GM06990 (cell line): ENCODE measurements around the gene NFKBIL1.

Source experiments
- DNase-seq: peaks from one replicate; pipeline ENCODE4 v3.0.0-alpha.2; 2011; ENCODE audit not compliant: insufficient read length; ENCODE audit errors: extremely low read depth
- H3K27me3 ChIP-seq: replicated peaks from 2 replicates; pipeline ENCODE4 v1.6.0; 2011; ENCODE audit warnings: low read length; ENCODE audit not compliant: control insufficient read depth, insufficient read depth
- H3K36me3 ChIP-seq: 2 replicates; pipeline ENCODE4 v1.5.1; 2011; ENCODE audit warnings: low read length; ENCODE audit not compliant: control insufficient read depth, insufficient read depth
- H3K4me3 ChIP-seq: replicated peaks from 2 replicates; pipeline ENCODE4 v1.5.1; 2011; ENCODE audit warnings: low read depth, mild to moderate bottlenecking, control low read depth, low read length
- TF ChIP-seq, protein P1 (sequence below): IDR thresholded peaks from 2 replicates; pipeline ENCODE4 v1.5.1; 2011; ENCODE audit warnings: low read length, control low read depth, mild to moderate bottlenecking, inconsistent platforms; ENCODE audit not compliant: insufficient read depth, poor library complexity, severe bottlenecking

The NFKBIL1 gene

GRCh38 chr6:31575952-31576685 is 28.7 kb downstream of the NFKBIL1 start:
- TF ChIP-seq, protein P1, sequence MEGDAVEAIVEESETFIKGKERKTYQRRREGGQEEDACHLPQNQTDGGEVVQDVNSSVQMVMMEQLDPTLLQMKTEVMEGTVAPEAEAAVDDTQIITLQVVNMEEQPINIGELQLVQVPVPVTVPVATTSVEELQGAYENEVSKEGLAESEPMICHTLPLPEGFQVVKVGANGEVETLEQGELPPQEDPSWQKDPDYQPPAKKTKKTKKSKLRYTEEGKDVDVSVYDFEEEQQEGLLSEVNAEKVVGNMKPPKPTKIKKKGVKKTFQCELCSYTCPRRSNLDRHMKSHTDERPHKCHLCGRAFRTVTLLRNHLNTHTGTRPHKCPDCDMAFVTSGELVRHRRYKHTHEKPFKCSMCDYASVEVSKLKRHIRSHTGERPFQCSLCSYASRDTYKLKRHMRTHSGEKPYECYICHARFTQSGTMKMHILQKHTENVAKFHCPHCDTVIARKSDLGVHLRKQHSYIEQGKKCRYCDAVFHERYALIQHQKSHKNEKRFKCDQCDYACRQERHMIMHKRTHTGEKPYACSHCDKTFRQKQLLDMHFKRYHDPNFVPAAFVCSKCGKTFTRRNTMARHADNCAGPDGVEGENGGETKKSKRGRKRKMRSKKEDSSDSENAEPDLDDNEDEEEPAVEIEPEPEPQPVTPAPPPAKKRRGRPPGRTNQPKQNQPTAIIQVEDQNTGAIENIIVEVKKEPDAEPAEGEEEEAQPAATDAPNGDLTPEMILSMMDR: no peak
- no peak for DNase-seq
- Histone ChIP-seq H3K36me3 (peaks cover 11% of the 10 kb centered on the region), H3K27me3 (no peaks in the 10 kb centered on the region), H3K4me3 (peak overlapping the region; percentile 90)

DNA sequence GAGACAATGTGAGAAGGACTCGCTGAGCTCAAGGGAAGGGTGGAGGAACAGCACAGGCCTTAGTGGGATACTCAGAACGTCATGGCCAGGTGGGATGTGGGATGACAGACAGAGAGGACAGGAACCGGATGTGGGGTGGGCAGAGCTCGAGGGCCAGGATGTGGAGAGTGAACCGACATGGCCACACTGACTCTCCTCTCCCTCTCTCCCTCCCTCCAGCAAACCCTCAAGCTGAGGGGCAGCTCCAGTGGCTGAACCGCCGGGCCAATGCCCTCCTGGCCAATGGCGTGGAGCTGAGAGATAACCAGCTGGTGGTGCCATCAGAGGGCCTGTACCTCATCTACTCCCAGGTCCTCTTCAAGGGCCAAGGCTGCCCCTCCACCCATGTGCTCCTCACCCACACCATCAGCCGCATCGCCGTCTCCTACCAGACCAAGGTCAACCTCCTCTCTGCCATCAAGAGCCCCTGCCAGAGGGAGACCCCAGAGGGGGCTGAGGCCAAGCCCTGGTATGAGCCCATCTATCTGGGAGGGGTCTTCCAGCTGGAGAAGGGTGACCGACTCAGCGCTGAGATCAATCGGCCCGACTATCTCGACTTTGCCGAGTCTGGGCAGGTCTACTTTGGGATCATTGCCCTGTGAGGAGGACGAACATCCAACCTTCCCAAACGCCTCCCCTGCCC is 29.6 kb downstream of the NFKBIL1 start:
- no peaks in the 10 kb centered on the region for H3K27me3 ChIP-seq
- TF ChIP-seq, protein P1: no peak
- H3K4me3 ChIP-seq: peak overlapping the region; percentile 90
- peaks cover 11% of the 10 kb centered on the region for H3K36me3 ChIP-seq
- no peak for DNase-seq

DNA sequence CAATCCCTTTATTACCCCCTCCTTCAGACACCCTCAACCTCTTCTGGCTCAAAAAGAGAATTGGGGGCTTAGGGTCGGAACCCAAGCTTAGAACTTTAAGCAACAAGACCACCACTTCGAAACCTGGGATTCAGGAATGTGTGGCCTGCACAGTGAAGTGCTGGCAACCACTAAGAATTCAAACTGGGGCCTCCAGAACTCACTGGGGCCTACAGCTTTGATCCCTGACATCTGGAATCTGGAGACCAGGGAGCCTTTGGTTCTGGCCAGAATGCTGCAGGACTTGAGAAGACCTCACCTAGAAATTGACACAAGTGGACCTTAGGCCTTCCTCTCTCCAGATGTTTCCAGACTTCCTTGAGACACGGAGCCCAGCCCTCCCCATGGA is 30.2 kb downstream of the NFKBIL1 start:
- Histone ChIP-seq H3K36me3 (peaks cover 11% of the 10 kb centered on the region), H3K4me3 (peak overlapping the region; percentile 90), H3K27me3 (no peaks in the 10 kb centered on the region)
- TF ChIP-seq, protein P1: no peak
- DNase-seq: no peak

DNA sequence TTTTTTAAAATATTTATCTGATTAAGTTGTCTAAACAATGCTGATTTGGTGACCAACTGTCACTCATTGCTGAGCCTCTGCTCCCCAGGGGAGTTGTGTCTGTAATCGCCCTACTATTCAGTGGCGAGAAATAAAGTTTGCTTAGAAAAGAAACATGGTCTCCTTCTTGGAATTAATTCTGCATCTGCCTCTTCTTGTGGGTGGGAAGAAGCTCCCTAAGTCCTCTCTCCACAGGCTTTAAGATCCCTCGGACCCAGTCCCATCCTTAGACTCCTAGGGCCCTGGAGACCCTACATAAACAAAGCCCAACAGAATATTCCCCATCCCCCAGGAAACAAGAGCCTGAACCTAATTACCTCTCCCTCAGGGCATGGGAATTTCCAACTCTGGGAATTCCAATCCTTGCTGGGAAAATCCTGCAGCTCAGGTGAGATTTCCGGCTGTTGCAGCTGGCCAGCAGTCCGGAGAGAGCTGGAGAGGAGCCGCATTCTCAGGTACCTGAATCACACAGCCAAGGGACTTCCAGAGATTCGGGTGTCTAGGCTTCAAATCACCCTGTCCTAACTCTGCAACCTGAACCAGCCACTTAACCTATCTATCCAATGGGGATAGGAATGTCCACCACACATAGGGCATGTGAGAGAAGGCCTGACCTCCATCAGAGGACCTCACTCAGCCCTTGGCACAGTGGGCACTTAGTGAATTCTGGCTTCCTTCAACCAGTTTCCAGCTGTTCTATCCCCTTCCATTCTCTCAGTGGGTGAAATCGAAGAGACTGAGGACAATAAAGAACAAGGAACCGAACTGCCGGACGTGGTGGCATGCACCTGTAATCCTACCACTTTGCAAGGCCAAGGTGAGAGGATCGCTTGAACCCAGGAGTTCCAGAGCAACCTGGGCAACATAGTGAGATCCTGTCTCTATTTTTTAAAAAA is 31.0 kb downstream of the NFKBIL1 start:
- TF ChIP-seq, protein P1: no peak

GRCh38 chr6:31579119-31579505 is 31.7 kb downstream of the NFKBIL1 start:
- peak overlapping the region; percentile 90 for H3K4me3 ChIP-seq
- H3K36me3 ChIP-seq: peaks cover 11% of the 10 kb centered on the region
- DNase-seq: no peak
- TF ChIP-seq, protein P1: no peak
- no peaks in the 10 kb centered on the region for H3K27me3 ChIP-seq

More for the DNA sequence above, 31.0 kb downstream of the NFKBIL1 start:
- DNase-seq: no peak
- peak overlapping the region; percentile 90 for H3K4me3 ChIP-seq
- H3K27me3 ChIP-seq: no peaks in the 10 kb centered on the region
- peaks cover 11% of the 10 kb centered on the region for H3K36me3 ChIP-seq
